GM12864 (cell line): ENCODE measurements around the gene MYO1H.
"Not testable (repeated sequence)": the region's sequence is repeated elsewhere in the genome, so short reads cannot be mapped to it uniquely, and the experiment has no call there.

Experiments
- DNase-seq: peaks from one replicate; pipeline ENCODE4 v3.0.0-alpha.2; 2011; ENCODE audit warnings: low read depth
- H3K4me3 ChIP-seq: 2 replicates; pipeline ENCODE4 v1.5.1; 2011; ENCODE audit warnings: mild to moderate bottlenecking, low read depth, low read length, control low read depth
- TF ChIP-seq, protein P1 (sequence below): IDR thresholded peaks from 2 replicates; pipeline ENCODE4 v1.5.1; 2011; ENCODE audit warnings: low read depth, mild to moderate bottlenecking, moderate library complexity, low read length, control low read depth, inconsistent platforms; ENCODE audit errors: missing control alignments

Gene MYO1H

DNA sequence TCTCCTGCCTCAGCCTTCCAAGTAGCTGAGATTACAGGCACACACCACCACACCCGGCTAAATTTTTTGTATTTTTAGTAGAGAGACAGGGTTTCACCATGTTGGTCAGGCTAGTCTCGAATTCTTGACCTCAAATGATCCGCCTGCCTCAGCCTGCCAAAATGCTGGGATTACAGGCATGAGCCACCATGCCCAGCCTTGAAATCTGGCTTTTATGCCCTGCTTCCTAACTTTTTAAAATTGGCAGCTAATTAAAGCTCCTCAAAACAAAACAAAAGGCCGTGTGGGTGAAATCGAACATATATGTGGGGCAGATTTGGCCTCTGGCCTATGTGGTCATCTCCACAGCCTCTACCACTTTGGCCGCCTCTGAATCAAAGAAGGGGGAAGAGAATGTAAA lies 91.5 kb downstream of the MYO1H start:
- DNase-seq = no peak
- no peak overlapping the region for H3K4me3 ChIP-seq
- TF ChIP-seq, protein P1, sequence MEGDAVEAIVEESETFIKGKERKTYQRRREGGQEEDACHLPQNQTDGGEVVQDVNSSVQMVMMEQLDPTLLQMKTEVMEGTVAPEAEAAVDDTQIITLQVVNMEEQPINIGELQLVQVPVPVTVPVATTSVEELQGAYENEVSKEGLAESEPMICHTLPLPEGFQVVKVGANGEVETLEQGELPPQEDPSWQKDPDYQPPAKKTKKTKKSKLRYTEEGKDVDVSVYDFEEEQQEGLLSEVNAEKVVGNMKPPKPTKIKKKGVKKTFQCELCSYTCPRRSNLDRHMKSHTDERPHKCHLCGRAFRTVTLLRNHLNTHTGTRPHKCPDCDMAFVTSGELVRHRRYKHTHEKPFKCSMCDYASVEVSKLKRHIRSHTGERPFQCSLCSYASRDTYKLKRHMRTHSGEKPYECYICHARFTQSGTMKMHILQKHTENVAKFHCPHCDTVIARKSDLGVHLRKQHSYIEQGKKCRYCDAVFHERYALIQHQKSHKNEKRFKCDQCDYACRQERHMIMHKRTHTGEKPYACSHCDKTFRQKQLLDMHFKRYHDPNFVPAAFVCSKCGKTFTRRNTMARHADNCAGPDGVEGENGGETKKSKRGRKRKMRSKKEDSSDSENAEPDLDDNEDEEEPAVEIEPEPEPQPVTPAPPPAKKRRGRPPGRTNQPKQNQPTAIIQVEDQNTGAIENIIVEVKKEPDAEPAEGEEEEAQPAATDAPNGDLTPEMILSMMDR = no peak

- not testable (repeated sequence) for DNase-seq, H3K4me3 ChIP-seq
Observed at GRCh38 chr12:109439951-109440350, 92.3 kb downstream of the MYO1H start.

GRCh38 chr12:109440851-109441490 lies 93.3 kb downstream of the MYO1H start:
- TF ChIP-seq, protein P1 = no peak
- no peak overlapping the region for H3K4me3 ChIP-seq
- no peak for DNase-seq

DNA sequence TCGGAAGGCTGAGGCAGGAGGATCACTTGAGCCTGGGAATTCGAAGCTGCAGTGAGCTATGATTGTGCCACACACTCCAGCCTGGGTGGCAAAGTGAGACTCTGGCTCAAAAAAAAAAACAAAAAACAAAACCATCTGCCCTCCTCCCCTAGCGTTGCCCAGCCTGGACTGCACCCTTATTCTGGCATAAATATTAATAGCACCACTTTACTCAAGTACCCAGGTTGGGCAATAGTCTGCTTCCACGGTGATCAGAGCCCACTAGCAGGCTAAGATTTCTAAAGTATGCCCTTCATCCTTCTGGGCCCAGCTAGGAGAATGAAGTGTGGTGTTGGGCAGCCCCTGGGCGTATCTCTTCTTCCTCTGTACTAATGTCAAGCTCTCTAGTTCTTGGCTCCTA lies 96.1 kb downstream of the MYO1H start:
- DNase-seq = no peak
- TF ChIP-seq, protein P1 = no peak
- no peak overlapping the region for H3K4me3 ChIP-seq

GRCh38 chr12:109444259-109444658 lies 96.6 kb downstream of the MYO1H start:
- no peak for DNase-seq
- TF ChIP-seq, protein P1 = no peak
- H3K4me3 ChIP-seq = no peak overlapping the region

- TF ChIP-seq, protein P1 = no peak
- DNase-seq = no peak
- H3K4me3 ChIP-seq = no peak overlapping the region
Observed at GRCh38 chr12:109445191-109445609, 97.5 kb downstream of the MYO1H start.

DNA sequence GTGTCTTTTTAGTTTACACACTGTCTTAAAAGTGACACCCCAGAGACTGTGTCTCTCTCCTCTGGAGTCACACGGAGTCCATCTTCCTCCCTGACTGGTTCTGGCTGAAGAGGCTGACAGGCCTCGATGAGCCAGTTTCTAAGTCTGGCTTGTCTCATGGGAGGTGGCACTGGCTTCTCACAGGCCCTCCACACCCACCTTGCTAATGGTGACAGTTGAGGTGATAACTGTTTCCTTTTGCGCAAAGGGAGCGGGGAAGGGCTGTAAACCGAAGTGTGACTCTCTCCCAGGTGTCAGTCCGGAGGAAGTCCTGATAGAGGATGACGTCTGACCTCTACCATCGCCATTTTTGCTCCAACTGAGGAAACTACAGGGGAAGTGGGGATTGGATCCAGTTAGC lies 99.2 kb downstream of the MYO1H start:
- TF ChIP-seq, protein P1 = no peak
- no peak for DNase-seq
- H3K4me3 ChIP-seq = no peak overlapping the region
